B cell (primary cell): ENCODE measurements around the gene PDXK. TPM values are rescaled to one million over a fixed set of nuclear protein-coding genes. Genes with fewer than 3 reads are reported as not detected.

ENCODE experiments used
- ATAC-seq: fragments of 200-7000 bp; cut with Tn5 transposase; one replicate; pipeline ENCODE4 v1.10.0; 2021; ENCODE audit warnings: low read depth, mild to moderate bottlenecking, moderate number of reproducible peaks, moderate library complexity
- CTCF ChIA-PET: fragments of 350-600 bp; sonication (Branson Sonifier 250); formaldehyde crosslinking; loops from one replicate; lab custom pipeline; 2021; ENCODE audit warnings: antibody characterized with exemption, inconsistent platforms; lab: Charles Lee
- POLR2A ChIA-PET: fragments of 350-600 bp; sonication (Branson Sonifier 250); formaldehyde crosslinking; loops from one replicate; lab custom pipeline; 2021; ENCODE audit warnings: antibody characterized with exemption; lab: Charles Lee
- DNase-seq: peaks from one replicate; pipeline ENCODE4 v3.0.0; 2013
- H2AFZ ChIP-seq: 2 replicates; pipeline ENCODE4 v1.6.1; 2012; ENCODE audit warnings: mild to moderate bottlenecking, low read depth, low read length; ENCODE audit not compliant: insufficient read depth, poor library complexity, severe bottlenecking
- H3K27ac ChIP-seq, 2 donors: 1 replicate in 1 of 2; 2 replicates in 1 of 2; pipeline ENCODE4 v1.5.1; 2012 to 2013; ENCODE audit warnings: low read length in 2 of 2, mild to moderate bottlenecking in 2 of 2, moderate library complexity in 1 of 2
- H3K27me3 ChIP-seq, 4 experiments: fragments of 200-600 bp in 1 of 4; sonication (generic) in 1 of 4; replicated peaks in 1 of 4; 1 replicate in 2 of 4; 2 replicates in 2 of 4; pipeline versions ENCODE4 v1.6.1 to v1.7.0; 2013 to 2016; ENCODE audit warnings: low read length in 3 of 4, mild to moderate bottlenecking in 2 of 4, mixed read lengths in 1 of 4, moderate library complexity in 1 of 4; ENCODE audit not compliant: insufficient read depth in 4 of 4, control insufficient read depth in 3 of 4; ENCODE audit errors: control extremely low read depth in 1 of 4
- H3K36me3 ChIP-seq, 2 experiments: replicated peaks in 1 of 2; 1 replicate in 1 of 2; 2 replicates in 1 of 2; pipeline versions ENCODE4 v1.6.1 to v1.7.1; 2013; ENCODE audit warnings: low read length in 1 of 2; ENCODE audit not compliant: insufficient read depth in 2 of 2, control insufficient read depth in 1 of 2; ENCODE audit errors: control extremely low read depth in 1 of 2, extremely low read depth in 1 of 2
- H3K4me1 ChIP-seq, 2 donors: fragments of 200-600 bp in 1 of 2; sonication (generic) in 1 of 2; 1 replicate in 1 of 2; 2 replicates in 1 of 2; pipeline versions ENCODE4 v1.5.1 to v1.6.1; 2013 to 2017; ENCODE audit warnings: low read length in 2 of 2; ENCODE audit not compliant: control insufficient read depth in 2 of 2, insufficient read depth in 2 of 2
- H3K4me2 ChIP-seq: replicated peaks from 2 replicates; pipeline ENCODE3; 2012; ENCODE audit warnings: mild to moderate bottlenecking, low read depth, low read length; ENCODE audit not compliant: poor library complexity, severe bottlenecking
- H3K4me3 ChIP-seq, 5 experiments: fragments of 200-600 bp in 1 of 5; sonication (generic) in 1 of 5; 1 replicate in 3 of 5; 2 replicates in 2 of 5; pipeline versions ENCODE4 v1.5.1 to v1.7.0; 2011 to 2016; ENCODE audit warnings: low read length in 4 of 5, mild to moderate bottlenecking in 4 of 5, low read depth in 2 of 5, control low read depth in 1 of 5, moderate library complexity in 1 of 5; ENCODE audit not compliant: insufficient read depth in 1 of 5; ENCODE audit errors: control extremely low read depth in 1 of 5, extremely low read depth in 1 of 5
- H3K79me2 ChIP-seq: fragments of 200-600 bp; sonication (generic); one replicate; pipeline ENCODE4 v1.6.0; 2016; ENCODE audit warnings: low read length; ENCODE audit not compliant: control insufficient read depth, insufficient read depth
- H3K9ac ChIP-seq: fragments of 200-600 bp; sonication (generic); 2 replicates; pipeline ENCODE4 v1.6.1; 2017; ENCODE audit warnings: mild to moderate bottlenecking, low read length, moderate library complexity
- H3K9me3 ChIP-seq, 3 donors: one replicate each; pipeline versions ENCODE4 v1.6.1 to v1.7.1; 2013; ENCODE audit warnings: low read length in 2 of 3; ENCODE audit not compliant: control insufficient read depth in 2 of 3, insufficient read depth in 1 of 3; ENCODE audit errors: control extremely low read depth in 1 of 3
- H4K20me1 ChIP-seq: 2 replicates; pipeline ENCODE4 v1.6.0; 2012; ENCODE audit warnings: mild to moderate bottlenecking, low read length; ENCODE audit not compliant: insufficient read depth, control insufficient read depth, poor library complexity, severe bottlenecking
- H3K27ac Mint-ChIP-seq: one replicate; pipeline ENCODE4 v1.8.0; 2021; ENCODE audit warnings: mixed read lengths
- H3K27me3 Mint-ChIP-seq: one replicate; pipeline ENCODE4 v1.8.0; 2021; ENCODE audit warnings: mixed read lengths
- H3K4me1 Mint-ChIP-seq: one replicate; pipeline ENCODE4 v1.8.0; 2021; ENCODE audit warnings: mixed read lengths
- H3K4me3 Mint-ChIP-seq: one replicate; pipeline ENCODE4 v1.8.0; 2021; ENCODE audit warnings: mixed read lengths
- H3K9me3 Mint-ChIP-seq: one replicate; pipeline ENCODE4 v1.8.0; 2022; ENCODE audit warnings: mixed read lengths; ENCODE audit not compliant: insufficient read depth
- EZH2 ChIP-seq: IDR thresholded peaks from 2 replicates; pipeline ENCODE4 v1.6.1; 2012; ENCODE audit warnings: borderline replicate concordance, low read depth, mild to moderate bottlenecking, moderate library complexity, low read length; ENCODE audit not compliant: insufficient read depth, poor library complexity, severe bottlenecking
- WGBS: methylation state at CpG from one replicate; pipeline ENCODE4 v1.1.5; 2013; ENCODE audit warnings: missing lambda C conversion rate; ENCODE audit not compliant: insufficient coverage; 5-methylcytosine and 5-hydroxymethylcytosine counted together
- intact Hi-C: fragments of 100-400 bp; cut with micrococcal nuclease; formaldehyde crosslinking; loops from one replicate; pipeline ENCODE4 v1.10.0; 2022
- polyA plus RNA-seq: library from polyadenylated mRNA; depleted of rRNA; stranded (reverse); fragments of >200 nt; gene quantifications from 2 replicates; pipeline ENCODE4 v1.2.3, GENCODE V29; 2012
- total RNA-seq, 2 donors: library from RNA; stranded (reverse); fragments of 120-200 nt in 1 of 2; gene quantifications; 1 replicate in 1 of 2; 2 replicates in 1 of 2; pipeline versions ENCODE4 v1.2.3 to v1.2.4, GENCODE V29; 2013 to 2022
- TF ChIP-seq, protein P1 (sequence below): fragments of 200-600 bp; IDR thresholded peaks from one replicate; pipeline ENCODE4 v1.8.0; 2022; ENCODE audit warnings: antibody characterized with exemption, mild to moderate bottlenecking

The PDXK gene
- total and polyA plus RNA-seq, 2 donors (not counting 1 experiment from before 2014, with no cell fraction given), result 31.1 to 102 TPM

DNA sequence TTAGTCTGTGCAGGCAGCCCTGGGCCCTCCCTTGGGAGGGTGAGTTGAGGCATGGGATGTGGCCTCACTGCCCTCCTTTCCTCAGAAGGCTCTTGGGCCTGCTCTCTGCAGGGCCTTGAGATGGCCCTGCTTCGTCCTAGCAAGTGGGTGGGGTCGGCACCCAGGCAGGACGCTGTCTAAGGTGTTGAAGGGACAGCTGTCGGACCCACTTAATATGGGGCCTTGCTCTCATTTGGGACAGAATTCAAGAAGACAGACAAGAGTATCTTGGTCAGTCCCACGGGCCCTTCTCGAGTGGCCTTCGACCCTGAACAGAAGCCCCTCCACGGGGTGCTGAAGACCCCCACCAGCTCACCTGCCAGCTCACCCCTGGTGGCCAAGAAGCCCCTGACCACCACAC, 26.0 kb upstream of the PDXK start:
- Histone ChIP-seq H3K27me3 (no peaks in the 10 kb centered on the region), H3K9me3 (no peaks in the 10 kb centered on the region), H3K9ac (no peak overlapping the region), H3K79me2 (no peaks in the 10 kb centered on the region), H4K20me1 (no peaks in the 10 kb centered on the region), H3K4me1 (peaks cover 7 to 10% of the 10 kb centered on the region in 2 donors), H3K36me3 (peaks cover 10 to 64% of the 10 kb centered on the region in 2 experiments), H3K4me2 (no peak overlapping the region), H3K27ac (no peak overlapping the region), H3K4me3 (no peak overlapping the region), H2AFZ (no peak overlapping the region)
- ChIA-PET CTCF (no interaction called here), POLR2A (interaction anchor here (0.6 kb wide), 1 partner anchor 1872 kb away, joined by 3 read pairs; no protein-coding TSS in a partner anchor)
- no peak for DNase-seq
- TF ChIP-seq EZH2, result no peak
- TF ChIP-seq, protein P1, sequence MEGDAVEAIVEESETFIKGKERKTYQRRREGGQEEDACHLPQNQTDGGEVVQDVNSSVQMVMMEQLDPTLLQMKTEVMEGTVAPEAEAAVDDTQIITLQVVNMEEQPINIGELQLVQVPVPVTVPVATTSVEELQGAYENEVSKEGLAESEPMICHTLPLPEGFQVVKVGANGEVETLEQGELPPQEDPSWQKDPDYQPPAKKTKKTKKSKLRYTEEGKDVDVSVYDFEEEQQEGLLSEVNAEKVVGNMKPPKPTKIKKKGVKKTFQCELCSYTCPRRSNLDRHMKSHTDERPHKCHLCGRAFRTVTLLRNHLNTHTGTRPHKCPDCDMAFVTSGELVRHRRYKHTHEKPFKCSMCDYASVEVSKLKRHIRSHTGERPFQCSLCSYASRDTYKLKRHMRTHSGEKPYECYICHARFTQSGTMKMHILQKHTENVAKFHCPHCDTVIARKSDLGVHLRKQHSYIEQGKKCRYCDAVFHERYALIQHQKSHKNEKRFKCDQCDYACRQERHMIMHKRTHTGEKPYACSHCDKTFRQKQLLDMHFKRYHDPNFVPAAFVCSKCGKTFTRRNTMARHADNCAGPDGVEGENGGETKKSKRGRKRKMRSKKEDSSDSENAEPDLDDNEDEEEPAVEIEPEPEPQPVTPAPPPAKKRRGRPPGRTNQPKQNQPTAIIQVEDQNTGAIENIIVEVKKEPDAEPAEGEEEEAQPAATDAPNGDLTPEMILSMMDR, result no peak
- Mint-ChIP-seq H3K27ac (no peak overlapping the region), H3K4me1 (peaks cover 7% of the 10 kb centered on the region), H3K9me3 (no peaks in the 10 kb centered on the region), H3K27me3 (no peaks in the 10 kb centered on the region), H3K4me3 (no peak overlapping the region)
- intact Hi-C loops, result no loop called here
- ATAC-seq, result no peak
- 98% methylated on average over 8 of the region's 8 CpGs for WGBS

DNA sequence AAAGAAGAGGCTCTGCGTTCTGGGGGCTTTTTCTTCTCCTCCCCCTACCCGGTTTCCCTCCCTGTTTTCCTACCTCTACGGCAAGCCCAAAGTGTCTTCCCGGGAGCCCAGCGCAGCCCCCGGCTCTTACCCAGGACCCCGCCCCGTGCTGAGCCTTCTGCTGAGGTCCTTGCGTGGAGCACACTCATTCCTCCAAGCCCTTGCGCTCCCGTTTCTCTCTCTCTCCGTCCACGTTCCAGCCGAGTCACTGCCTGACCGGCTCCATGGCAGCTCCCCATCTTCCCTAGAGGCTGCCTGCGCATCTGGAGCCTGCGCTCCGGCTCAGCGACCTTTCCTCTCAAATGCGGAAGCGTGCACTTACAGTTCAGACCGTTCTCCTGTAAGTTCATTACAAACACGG, 24.9 kb upstream of the PDXK start:
- Histone ChIP-seq H3K27me3 (no peaks in the 10 kb centered on the region), H3K36me3 (peaks cover 10 to 59% of the 10 kb centered on the region in 2 experiments), H3K4me1 (peaks cover 0 to under 1% of the 10 kb centered on the region in 2 donors), H3K27ac (no peak overlapping the region), H4K20me1 (no peaks in the 10 kb centered on the region), H3K4me3 (no peak overlapping the region), H3K9me3 (no peaks in the 10 kb centered on the region), H3K79me2 (no peaks in the 10 kb centered on the region), H3K9ac (no peak overlapping the region), H2AFZ (no peak overlapping the region), H3K4me2 (no peak overlapping the region)
- Mint-ChIP-seq H3K27ac (no peak overlapping the region), H3K4me1 (no peaks in the 10 kb centered on the region), H3K4me3 (no peak overlapping the region), H3K9me3 (no peaks in the 10 kb centered on the region), H3K27me3 (no peaks in the 10 kb centered on the region)
- WGBS, result 98% methylated on average over 21 of the region's 23 CpGs
- no peak for ATAC-seq
- ChIA-PET POLR2A (no interaction called here), CTCF (no interaction called here)
- intact Hi-C loops, result no loop called here
- no peak for TF ChIP-seq EZH2
- TF ChIP-seq, protein P1, result no peak
- DNase-seq, result no peak
